ENCODE data around the gene PDE1C. TPM values are rescaled to one million over a fixed set of nuclear protein-coding genes. Genes with fewer than 3 reads are reported as not detected.

The PDE1C gene
- total RNA-seq, 2 donors from 2014 or later, result not detected

DNA sequence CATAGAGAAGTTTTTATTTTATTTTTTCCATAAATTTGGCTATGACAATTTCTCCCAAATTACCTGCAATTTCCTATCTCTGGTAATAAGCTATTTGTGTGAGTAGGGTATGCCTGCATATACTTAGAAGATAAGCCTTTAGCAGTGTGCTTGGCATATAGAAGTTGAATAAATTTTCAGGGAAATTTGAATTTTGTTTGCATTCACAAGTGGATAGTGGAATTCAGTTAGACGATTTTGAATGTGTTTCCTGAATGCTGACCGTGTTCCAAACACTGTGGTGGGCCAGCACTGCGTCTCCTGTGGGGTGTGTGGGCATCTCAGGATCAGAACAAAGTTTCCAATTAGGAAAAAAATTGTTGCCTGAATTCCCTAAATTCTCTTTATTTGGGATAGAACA is 283.9 kb downstream of the PDE1C start:
- Mint-ChIP-seq H3K36me3 (ENCODE audit: low read depth) (no peaks in the 10 kb centered on the region), H3K4me3 (no peak overlapping the region), H3K27ac (no peak overlapping the region), H3K4me1 (no peaks in the 10 kb centered on the region), H3K9me3 (no peaks in the 10 kb centered on the region), H3K27me3 (no peaks in the 10 kb centered on the region)
- ATAC-seq (replicated peaks), result no peak

DNA sequence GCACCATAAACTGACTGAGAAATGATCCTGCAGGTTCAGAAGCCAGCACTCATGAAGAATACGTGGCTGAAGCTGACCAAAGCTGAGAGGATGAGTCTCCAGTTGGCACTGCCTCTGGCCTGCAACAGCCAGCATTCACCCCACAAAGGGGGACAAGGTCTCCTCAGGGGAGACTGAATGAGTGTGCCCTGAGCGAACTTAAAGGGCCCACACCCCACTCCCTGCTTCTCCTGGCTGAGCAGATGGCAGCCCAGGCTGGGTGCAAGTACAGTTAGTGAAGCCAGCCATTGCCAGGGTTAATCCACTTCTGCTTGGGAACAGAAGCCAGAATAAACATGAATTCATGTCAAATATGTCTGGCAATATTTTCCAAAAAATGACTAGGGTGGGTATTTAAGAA is 285.1 kb downstream of the PDE1C start:
- H3K27me3 Mint-ChIP-seq, result no peaks in the 10 kb centered on the region
- no peaks in the 10 kb centered on the region for H3K4me1 Mint-ChIP-seq
- no peak for ATAC-seq (replicated peaks)
- H3K36me3 Mint-ChIP-seq (ENCODE audit: low read depth), result no peaks in the 10 kb centered on the region
- no peak overlapping the region for H3K4me3 Mint-ChIP-seq
- no peak overlapping the region for H3K27ac Mint-ChIP-seq
- H3K9me3 Mint-ChIP-seq, result no peaks in the 10 kb centered on the region

DNA sequence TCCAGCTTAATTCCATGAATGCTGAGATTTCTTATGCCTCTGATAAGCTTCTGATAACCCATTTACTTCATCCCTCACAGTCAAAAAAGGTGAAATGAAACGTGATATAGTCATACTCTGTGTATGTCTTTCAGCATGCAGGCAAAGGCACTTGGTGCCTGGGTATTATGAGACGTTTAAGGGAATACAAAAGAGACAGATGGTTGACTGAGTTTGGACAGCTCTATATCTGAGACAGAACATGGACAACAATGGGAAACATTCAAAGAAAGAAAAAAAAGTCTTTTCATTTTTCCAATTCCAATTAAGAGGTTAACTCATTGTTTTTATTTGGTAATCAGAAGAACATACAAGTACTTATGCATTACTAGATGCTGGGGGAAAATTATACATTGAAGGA is 287.0 kb downstream of the PDE1C start:
- no peak overlapping the region for H3K27ac Mint-ChIP-seq
- no peak for ATAC-seq (replicated peaks)
- no peaks in the 10 kb centered on the region for H3K36me3 Mint-ChIP-seq (ENCODE audit: low read depth)
- peaks cover 3% of the 10 kb centered on the region for H3K9me3 Mint-ChIP-seq
- no peaks in the 10 kb centered on the region for H3K27me3 Mint-ChIP-seq
- no peaks in the 10 kb centered on the region for H3K4me1 Mint-ChIP-seq
- no peak overlapping the region for H3K4me3 Mint-ChIP-seq

DNA sequence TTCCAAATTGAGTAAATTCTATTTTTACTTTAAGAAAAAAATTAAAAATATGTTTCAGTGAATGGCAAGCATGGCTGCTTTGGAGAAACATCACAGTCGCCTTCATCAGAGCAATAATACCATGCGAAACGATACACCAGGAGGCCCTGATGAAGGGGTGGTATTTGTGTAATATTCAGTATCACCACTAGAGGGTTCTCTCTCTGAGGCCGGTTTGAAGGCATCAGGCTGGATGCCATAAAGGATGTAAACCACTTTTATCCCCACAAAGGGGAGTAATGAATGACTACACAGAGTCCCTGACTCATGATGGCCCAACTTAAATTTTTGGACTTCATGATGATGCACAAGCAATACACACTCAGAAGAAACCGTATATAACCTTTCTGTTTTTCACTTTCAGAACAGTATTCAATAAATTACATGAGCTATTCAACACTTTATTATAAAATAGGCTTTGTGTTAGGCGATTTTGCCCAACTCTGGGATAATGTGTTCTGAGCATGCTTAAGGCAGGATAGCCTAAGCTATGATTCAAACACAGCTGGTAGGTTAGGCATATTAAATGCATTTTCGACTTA is 287.7 kb downstream of the PDE1C start:
- ATAC-seq (replicated peaks), result no peak
- Mint-ChIP-seq H3K36me3 (ENCODE audit: low read depth) (no peaks in the 10 kb centered on the region), H3K27me3 (no peaks in the 10 kb centered on the region), H3K4me3 (no peak overlapping the region), H3K4me1 (no peaks in the 10 kb centered on the region), H3K27ac (no peak overlapping the region), H3K9me3 (peaks cover 3% of the 10 kb centered on the region)

DNA sequence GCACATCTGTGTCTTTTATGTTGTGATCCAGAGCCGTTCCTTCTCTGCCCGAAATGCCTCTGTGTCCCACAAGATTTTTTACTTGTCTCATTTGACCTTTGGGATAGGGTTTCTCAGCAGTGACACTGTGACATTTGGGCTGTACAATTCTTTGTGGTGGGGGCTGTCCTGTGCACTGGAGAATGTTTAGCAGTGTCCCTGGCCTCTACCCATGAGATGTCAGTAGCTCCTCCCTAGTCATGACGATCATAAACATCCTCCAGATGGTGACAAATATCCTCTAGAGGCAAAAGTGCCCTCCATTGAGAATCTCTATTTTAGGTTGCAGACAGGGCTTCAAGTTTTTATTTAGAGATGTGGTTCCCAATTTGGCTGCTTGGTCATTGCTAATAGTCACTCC is 291.9 kb downstream of the PDE1C start:
- ATAC-seq (replicated peaks), result no peak
- H3K27me3 Mint-ChIP-seq, result no peaks in the 10 kb centered on the region
- no peak overlapping the region for H3K27ac Mint-ChIP-seq
- no peaks in the 10 kb centered on the region for H3K4me1 Mint-ChIP-seq
- H3K4me3 Mint-ChIP-seq, result no peak overlapping the region
- H3K36me3 Mint-ChIP-seq (ENCODE audit: low read depth), result no peaks in the 10 kb centered on the region
- peaks cover 8% of the 10 kb centered on the region for H3K9me3 Mint-ChIP-seq

DNA sequence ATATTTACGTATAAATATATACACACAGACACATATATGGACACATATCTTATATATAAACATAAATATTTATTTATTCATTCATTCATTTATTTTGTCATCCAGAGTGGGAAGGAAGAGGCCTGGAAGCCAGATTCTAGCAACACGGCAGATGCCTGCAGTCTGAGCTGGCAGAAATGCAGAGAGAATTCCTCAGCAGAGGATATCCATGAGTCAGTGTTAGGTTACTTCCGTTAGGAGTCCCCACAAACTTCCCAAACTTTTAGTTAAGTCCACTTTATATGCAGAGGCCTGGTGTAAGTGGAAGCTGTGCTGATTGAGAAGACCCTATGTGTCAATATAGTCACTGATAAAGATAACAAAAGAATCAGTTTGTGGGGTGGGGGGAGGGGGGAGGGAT is 293.6 kb downstream of the PDE1C start:
- ATAC-seq (replicated peaks), result no peak
- no peak overlapping the region for H3K27ac Mint-ChIP-seq
- H3K9me3 Mint-ChIP-seq, result peaks cover 11% of the 10 kb centered on the region
- H3K4me3 Mint-ChIP-seq, result no peak overlapping the region
- H3K27me3 Mint-ChIP-seq, result no peaks in the 10 kb centered on the region
- no peaks in the 10 kb centered on the region for H3K4me1 Mint-ChIP-seq
- H3K36me3 Mint-ChIP-seq (ENCODE audit: low read depth), result no peaks in the 10 kb centered on the region

DNA sequence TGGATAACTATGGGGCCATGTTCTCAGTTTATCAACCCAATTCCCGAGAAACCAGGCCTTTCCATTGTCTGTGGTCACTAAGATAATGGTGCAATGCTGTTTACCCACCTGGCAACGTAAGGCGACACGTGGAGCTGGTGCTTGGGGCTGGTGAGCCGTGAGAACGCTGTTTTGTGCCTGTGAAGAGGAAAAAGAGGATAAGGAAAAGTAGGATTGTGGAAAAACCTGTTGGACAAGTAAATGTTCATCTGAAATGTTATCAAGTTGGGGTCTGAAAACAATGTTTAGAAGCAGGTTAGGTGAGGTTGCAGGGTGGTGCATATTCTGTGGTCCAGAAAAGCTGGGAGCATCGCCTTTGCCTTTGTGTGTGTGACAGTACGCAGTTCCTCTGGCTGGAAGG is 294.7 kb downstream of the PDE1C start:
- no peak overlapping the region for H3K4me3 Mint-ChIP-seq
- no peaks in the 10 kb centered on the region for H3K4me1 Mint-ChIP-seq
- H3K27ac Mint-ChIP-seq, result no peak overlapping the region
- H3K36me3 Mint-ChIP-seq (ENCODE audit: low read depth), result no peaks in the 10 kb centered on the region
- no peak for ATAC-seq (replicated peaks)
- no peaks in the 10 kb centered on the region for H3K27me3 Mint-ChIP-seq
- peaks cover 11% of the 10 kb centered on the region for H3K9me3 Mint-ChIP-seq

DNA sequence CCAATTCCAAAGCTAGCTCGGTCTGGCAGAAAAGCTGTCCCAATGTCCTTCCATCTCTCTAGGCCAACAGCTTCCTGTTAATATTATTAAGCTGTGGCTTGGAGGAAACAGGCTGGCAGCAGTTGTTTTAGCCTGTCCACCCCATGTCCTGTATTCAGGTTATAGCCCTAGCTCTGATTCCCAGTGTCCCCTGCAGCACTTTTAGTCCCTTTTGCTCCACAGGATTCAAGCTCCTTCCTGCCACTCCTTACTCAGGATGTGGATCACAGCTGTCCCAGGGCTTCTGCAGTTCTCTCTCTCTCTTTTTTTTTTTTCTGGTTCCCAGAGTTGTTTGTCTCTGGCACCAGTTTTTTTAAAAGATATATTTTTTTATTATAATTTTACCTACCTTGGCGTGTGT is 298.0 kb downstream of the PDE1C start:
- no peaks in the 10 kb centered on the region for H3K36me3 Mint-ChIP-seq (ENCODE audit: low read depth)
- no peaks in the 10 kb centered on the region for H3K4me1 Mint-ChIP-seq
- no peak overlapping the region for H3K27ac Mint-ChIP-seq
- peaks cover 8% of the 10 kb centered on the region for H3K9me3 Mint-ChIP-seq
- no peak for ATAC-seq (replicated peaks)
- no peaks in the 10 kb centered on the region for H3K27me3 Mint-ChIP-seq
- H3K4me3 Mint-ChIP-seq, result no peak overlapping the region

DNA sequence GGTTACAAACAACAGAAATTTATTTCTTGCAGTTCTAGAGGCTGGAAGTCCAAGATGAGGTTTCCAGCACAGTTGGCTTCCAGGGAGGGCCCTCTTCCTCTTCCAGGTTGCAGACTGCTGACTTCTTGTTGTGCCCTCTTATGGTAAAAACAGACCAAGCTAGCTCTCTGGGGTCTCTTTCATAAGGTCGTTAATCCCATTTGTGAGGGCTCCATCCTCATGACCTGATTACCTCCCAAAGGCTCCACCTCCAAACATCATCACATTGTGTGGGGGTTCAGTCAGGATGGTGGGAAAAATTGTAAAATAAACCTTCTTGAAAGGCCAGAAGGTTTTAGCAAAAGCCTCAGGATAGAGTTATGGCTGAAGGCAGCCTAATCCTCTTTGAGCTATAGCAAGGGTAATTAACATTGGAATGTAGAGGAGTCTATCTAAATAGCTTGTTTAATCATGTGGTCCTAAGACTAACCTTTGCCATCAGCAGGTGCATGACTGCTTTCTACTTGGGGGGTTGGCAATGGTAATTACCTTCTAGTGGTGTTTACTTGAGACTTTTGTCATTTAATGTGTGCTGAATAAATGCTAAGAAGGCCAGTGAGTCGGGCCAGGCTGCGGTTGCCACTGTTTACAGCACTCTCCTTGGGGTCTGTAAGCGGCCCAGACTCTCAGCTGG is 302.4 kb downstream of the PDE1C start:
- ATAC-seq (replicated peaks), result no peak
- no peaks in the 10 kb centered on the region for H3K27me3 Mint-ChIP-seq
- H3K36me3 Mint-ChIP-seq (ENCODE audit: low read depth), result no peaks in the 10 kb centered on the region
- no peaks in the 10 kb centered on the region for H3K4me1 Mint-ChIP-seq
- no peak overlapping the region for H3K27ac Mint-ChIP-seq
- peaks cover 3% of the 10 kb centered on the region for H3K9me3 Mint-ChIP-seq
- H3K4me3 Mint-ChIP-seq, result no peak overlapping the region

DNA sequence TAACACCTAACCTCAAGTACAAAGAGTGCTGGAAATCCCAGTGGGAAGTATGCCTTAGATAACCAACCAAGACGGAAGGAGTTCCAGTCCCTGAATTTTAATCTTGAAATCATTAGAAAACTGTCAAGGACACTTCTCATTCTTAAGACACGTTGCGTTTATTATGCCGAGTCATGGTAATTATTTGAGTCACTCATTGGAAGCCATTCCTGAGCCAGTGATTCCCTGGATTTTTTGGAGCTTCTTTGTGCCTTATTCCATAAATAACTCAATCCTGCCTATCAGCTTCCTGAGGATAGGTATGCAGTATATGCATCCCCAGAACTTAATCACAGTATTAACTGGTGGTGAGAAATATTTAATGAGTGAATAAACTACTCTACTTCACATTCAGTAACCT is 305.7 kb downstream of the PDE1C start:
- Mint-ChIP-seq H3K9me3 (peaks cover 4% of the 10 kb centered on the region), H3K27me3 (no peaks in the 10 kb centered on the region), H3K36me3 (ENCODE audit: low read depth) (no peaks in the 10 kb centered on the region), H3K4me3 (no peak overlapping the region), H3K27ac (no peak overlapping the region), H3K4me1 (no peaks in the 10 kb centered on the region)
- ATAC-seq (replicated peaks), result no peak

DNA sequence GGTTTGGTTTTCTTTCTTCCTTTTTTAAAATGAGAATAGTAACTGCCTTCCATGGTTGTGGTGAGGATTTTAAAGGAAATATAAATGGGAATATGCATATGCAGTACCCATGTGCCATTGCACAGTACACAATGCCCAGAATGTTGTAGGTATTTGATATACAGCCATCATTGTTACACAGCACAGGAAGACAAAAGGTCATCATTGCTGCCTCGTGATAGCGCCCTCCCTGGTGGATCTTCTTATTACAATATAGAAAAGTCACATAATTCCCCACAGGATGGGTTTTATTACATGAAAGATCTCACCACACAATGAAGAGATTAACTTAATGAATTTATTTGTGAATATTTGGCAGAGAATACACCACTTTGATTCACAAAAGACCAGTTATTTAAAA is 306.7 kb downstream of the PDE1C start:
- Mint-ChIP-seq H3K27ac (no peak overlapping the region), H3K36me3 (ENCODE audit: low read depth) (no peaks in the 10 kb centered on the region), H3K4me3 (no peak overlapping the region), H3K4me1 (no peaks in the 10 kb centered on the region), H3K9me3 (peaks cover 4% of the 10 kb centered on the region), H3K27me3 (no peaks in the 10 kb centered on the region)
- no peak for ATAC-seq (replicated peaks)

DNA sequence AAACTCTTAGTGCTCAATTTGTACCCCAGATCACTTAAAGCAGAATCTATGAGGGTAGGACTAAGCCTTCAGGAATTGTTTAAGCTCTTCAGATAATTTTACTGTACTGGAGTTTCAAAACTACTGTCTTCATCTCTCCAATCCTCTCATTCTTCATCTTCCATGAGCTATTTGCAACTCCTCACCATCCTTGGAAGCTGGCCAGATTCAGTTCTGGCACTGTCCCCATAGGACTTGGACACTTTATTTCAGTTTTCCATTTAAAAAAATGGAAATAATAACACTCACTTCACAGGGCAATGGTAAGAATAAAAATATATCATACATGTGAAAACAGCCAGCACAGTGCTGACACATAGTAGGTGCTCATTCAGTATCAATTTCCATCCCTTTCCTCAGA is 308.6 kb downstream of the PDE1C start:
- no peak for ATAC-seq (replicated peaks)
- Mint-ChIP-seq H3K27ac (no peak overlapping the region), H3K4me3 (no peak overlapping the region)

DNA sequence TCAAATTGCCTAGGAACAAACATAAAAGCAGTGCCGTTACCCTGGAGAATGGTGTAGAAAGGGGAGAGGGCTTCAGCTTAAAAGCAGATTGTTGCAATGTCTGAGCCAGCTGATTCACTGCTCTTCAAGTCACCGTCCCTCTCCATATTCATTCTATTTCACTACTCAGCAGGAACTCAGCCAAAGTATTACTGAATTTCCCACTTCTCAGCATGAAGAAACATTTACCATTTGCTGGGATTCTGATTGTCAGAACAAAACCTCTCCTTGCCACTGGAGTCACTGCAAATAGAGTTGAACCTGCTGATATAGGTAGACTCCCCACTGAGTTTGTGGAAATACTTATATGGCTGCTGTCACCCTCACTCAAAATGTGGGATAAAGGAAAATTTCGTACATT is 311.5 kb downstream of the PDE1C start:
- H3K27me3 Mint-ChIP-seq, result no peaks in the 10 kb centered on the region
- H3K9me3 Mint-ChIP-seq, result peaks cover 7% of the 10 kb centered on the region
- H3K4me3 Mint-ChIP-seq, result no peak overlapping the region
- no peak overlapping the region for H3K27ac Mint-ChIP-seq
- ATAC-seq (replicated peaks), result no peak
- no peaks in the 10 kb centered on the region for H3K4me1 Mint-ChIP-seq
- no peaks in the 10 kb centered on the region for H3K36me3 Mint-ChIP-seq (ENCODE audit: low read depth)

More for the DNA sequence above, 308.6 kb downstream of the PDE1C start:
- Mint-ChIP-seq H3K36me3 (ENCODE audit: low read depth) (no peaks in the 10 kb centered on the region), H3K4me1 (no peaks in the 10 kb centered on the region), H3K9me3 (peaks cover 7% of the 10 kb centered on the region), H3K27me3 (no peaks in the 10 kb centered on the region)

DNA sequence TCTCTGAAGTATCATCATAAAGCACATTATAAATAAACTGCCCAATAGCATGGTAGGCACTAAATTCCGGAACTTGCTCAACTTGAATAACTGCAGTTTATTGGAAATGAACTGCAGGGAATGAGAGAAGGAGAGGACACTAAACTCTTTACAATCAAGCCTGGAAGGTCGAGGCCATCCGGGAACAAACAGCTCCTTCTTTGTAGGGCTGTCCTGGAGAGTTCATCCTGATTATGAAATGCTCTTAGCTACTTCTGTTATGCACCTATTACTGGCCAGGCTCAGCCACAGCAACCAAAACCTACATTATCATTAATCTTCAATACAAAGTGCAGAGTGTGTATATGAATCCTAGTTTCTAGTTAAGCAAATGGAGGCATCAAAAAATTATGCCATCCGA is 318.5 kb downstream of the PDE1C start:
- H3K4me1 Mint-ChIP-seq, result no peaks in the 10 kb centered on the region
- H3K4me3 Mint-ChIP-seq, result no peak overlapping the region
- H3K9me3 Mint-ChIP-seq, result peaks cover 8% of the 10 kb centered on the region
- H3K27ac Mint-ChIP-seq, result no peak overlapping the region
- ATAC-seq (replicated peaks), result no peak
- H3K27me3 Mint-ChIP-seq, result peaks cover 7% of the 10 kb centered on the region
- no peaks in the 10 kb centered on the region for H3K36me3 Mint-ChIP-seq (ENCODE audit: low read depth)

DNA sequence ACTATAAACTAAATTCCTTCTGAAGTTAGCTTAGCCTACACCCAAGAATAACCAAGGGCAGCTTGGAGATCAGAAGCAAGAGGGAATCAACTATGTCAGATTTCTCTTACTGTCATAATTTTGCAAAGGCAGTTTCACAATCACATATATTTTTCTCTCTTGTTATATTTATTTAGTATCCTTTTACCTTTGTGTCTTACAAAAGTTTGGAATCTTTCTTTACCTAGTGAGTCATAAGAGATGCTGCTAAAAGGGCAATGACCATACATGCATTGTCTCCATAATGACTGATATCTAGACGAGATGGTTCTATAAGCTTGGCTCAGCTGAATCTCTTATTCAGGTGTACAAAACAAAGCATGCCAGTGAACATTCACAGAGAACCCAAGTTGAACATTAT is 322.1 kb downstream of the PDE1C start:
- H3K36me3 Mint-ChIP-seq (ENCODE audit: low read depth), result no peaks in the 10 kb centered on the region
- H3K27me3 Mint-ChIP-seq, result peaks cover 9% of the 10 kb centered on the region
- H3K27ac Mint-ChIP-seq, result no peak overlapping the region
- H3K9me3 Mint-ChIP-seq, result peaks cover 6% of the 10 kb centered on the region
- no peak for ATAC-seq (replicated peaks)
- no peak overlapping the region for H3K4me3 Mint-ChIP-seq
- H3K4me1 Mint-ChIP-seq, result no peaks in the 10 kb centered on the region

DNA sequence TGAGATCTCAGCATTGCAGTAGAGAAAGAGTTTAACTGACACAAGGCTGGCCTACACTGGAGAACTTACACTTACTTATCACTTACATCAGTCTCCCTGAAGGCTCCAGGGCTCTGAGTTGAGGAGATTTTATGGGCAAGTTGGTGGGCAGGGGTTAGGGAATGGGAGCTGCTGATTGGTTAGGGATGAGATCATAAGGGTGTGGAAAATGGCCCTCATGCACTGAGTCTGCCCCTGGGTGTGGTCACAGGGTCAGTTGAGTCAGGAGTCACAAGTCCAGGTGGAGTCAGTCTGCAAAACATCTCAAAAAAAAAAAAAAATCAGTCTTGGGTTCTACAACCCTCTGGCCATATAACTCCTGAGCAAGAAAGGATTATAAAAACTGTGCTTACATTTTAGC is 322.7 kb downstream of the PDE1C start:
- no peak overlapping the region for H3K27ac Mint-ChIP-seq
- H3K9me3 Mint-ChIP-seq, result peaks cover 6% of the 10 kb centered on the region
- no peak overlapping the region for H3K4me3 Mint-ChIP-seq
- H3K36me3 Mint-ChIP-seq (ENCODE audit: low read depth), result no peaks in the 10 kb centered on the region
- H3K4me1 Mint-ChIP-seq, result no peaks in the 10 kb centered on the region
- no peak for ATAC-seq (replicated peaks)
- H3K27me3 Mint-ChIP-seq, result peaks cover 14% of the 10 kb centered on the region
